ENCODE measurements around the gene MFGE8.

- TF ChIP-seq CTCF (IDR thresholded peaks at IDR 0.05; ENCODE audit: insufficient read depth, low read length, poor library complexity, severe bottlenecking) (no peak), EZH2phosphoT487 (conservative IDR thresholded peaks at IDR 0.05; ENCODE audit: low read length) (no peak)
These were observed 41.9 kb downstream of the MFGE8 start for GRCh38 chr15:88871313-88871712.
